ENCODE measurements around the gene BPHL. TPM values are rescaled to one million over a fixed set of nuclear protein-coding genes. Genes with fewer than 3 reads are reported as not detected.
"Not testable (repeated sequence)": the region's sequence is repeated elsewhere in the genome, so short reads cannot be mapped to it uniquely, and the experiment has no call there.

BPHL gene
- 10 to 100 TPM; 37.7 to 56.1 (median 43.1) TPM for polyA plus RNA-seq (ENCODE audit: insufficient read depth in 1 of 5, insufficient read length in 5 of 5, low replicate concordance in 1 of 5)
- long read RNA-seq, donor 1, transcript BPHL-203 (7 exons, 1,928 nt): major isoform, 13 of 40 reads
- long read RNA-seq, donor 1, partial matches to known transcripts: 26 of 40 reads
- long read RNA-seq, donor 1, other reads (novel, unspliced or antisense): 0 of 40 reads
- long read RNA-seq, donor 2, transcript BPHL-203 (7 exons, 1,928 nt): major isoform, 9 of 9 reads
- long read RNA-seq, donor 2, partial matches to known transcripts: 0 of 9 reads
- long read RNA-seq, donor 2, other reads (novel, unspliced or antisense): 0 of 9 reads
- long read RNA-seq, donor 3, transcript BPHL-203 (7 exons, 1,928 nt): major isoform, 12 of 22 reads
- long read RNA-seq, donor 3, partial matches to known transcripts: 0 of 22 reads
- long read RNA-seq, donor 3, other reads (novel, unspliced or antisense): 10 of 22 reads
- long read RNA-seq, donor 4, transcript BPHL-203 (7 exons, 1,928 nt): major isoform, 7 of 25 reads
- long read RNA-seq, donor 4, partial matches to known transcripts: 17 of 25 reads
- long read RNA-seq, donor 4, other reads (novel, unspliced or antisense): 0 of 25 reads
- long read RNA-seq, donor 5, transcript BPHL-203 (7 exons, 1,928 nt): major isoform, 18 of 43 reads
- long read RNA-seq, donor 5, partial matches to known transcripts: 22 of 43 reads
- long read RNA-seq, donor 5, other reads (novel, unspliced or antisense): 0 of 43 reads
- long read RNA-seq, donor 6, transcript BPHL-203 (7 exons, 1,928 nt): major isoform, 27 of 52 reads
- long read RNA-seq, donor 6, partial matches to known transcripts: 24 of 52 reads
- long read RNA-seq, donor 6, other reads (novel, unspliced or antisense): 0 of 52 reads
- long read RNA-seq, donor 7, transcript BPHL-203 (7 exons, 1,928 nt): major isoform, 12 of 107 reads
- long read RNA-seq, donor 7, partial matches to known transcripts: 95 of 107 reads
- long read RNA-seq, donor 7, other reads (novel, unspliced or antisense): 0 of 107 reads
- long read RNA-seq, donor 8, partial matches to known transcripts: 0 of 4 reads
- long read RNA-seq, donor 8, other reads (novel, unspliced or antisense): 0 of 4 reads

- peak; percentile 96 to 97 for DNase-seq
These were observed at the start of gene BPHL for GRCh38 chr6:3118353-3119039. BPHL (plus strand) TSS chr6:3118711; CDS start chr6:3118741, 30 bp downstream.

- no peak for DNase-seq
These were observed 46.9 kb upstream of the BPHL start for GRCh38 chr6:3071568-3071967.

GRCh38 chr6:3072798-3073197 lies 45.7 kb upstream of the BPHL start:
- no peak for DNase-seq

GRCh38 chr6:3073382-3073781 lies 45.1 kb upstream of the BPHL start:
- no peak for DNase-seq

- no peak for DNase-seq
These were observed 42.8 kb upstream of the BPHL start for GRCh38 chr6:3075772-3076113.

GRCh38 chr6:3076320-3076719 lies 42.2 kb upstream of the BPHL start:
- no peak for DNase-seq

- no peak for DNase-seq
These were observed 41.1 kb upstream of the BPHL start for GRCh38 chr6:3077430-3077829.

GRCh38 chr6:3078952-3079351 lies 39.6 kb upstream of the BPHL start:
- DNase-seq: not testable (repeated sequence)

GRCh38 chr6:3079682-3080081 lies 38.8 kb upstream of the BPHL start:
- DNase-seq: no peak

- DNase-seq: no peak
These were observed 36.6 kb upstream of the BPHL start for GRCh38 chr6:3081960-3082359.

- DNase-seq: no peak
These were observed 33.4 kb upstream of the BPHL start for GRCh38 chr6:3085074-3085473.

GRCh38 chr6:3086282-3086946 lies 32.1 kb upstream of the BPHL start:
- DNase-seq: no peak

- no peak for DNase-seq
These were observed 30.1 kb upstream of the BPHL start for GRCh38 chr6:3088446-3088845.

GRCh38 chr6:3088968-3089367 lies 29.5 kb upstream of the BPHL start:
- DNase-seq: no peak

- no peak for DNase-seq
These were observed 28.5 kb upstream of the BPHL start for GRCh38 chr6:3090013-3090412.

GRCh38 chr6:3094815-3095214 lies 23.7 kb upstream of the BPHL start:
- DNase-seq: no peak

- DNase-seq: no peak
These were observed 15.6 kb upstream of the BPHL start for GRCh38 chr6:3102875-3103274.

GRCh38 chr6:3108746-3109414 lies 9.6 kb upstream of the BPHL start:
- no peak for DNase-seq

GRCh38 chr6:3109761-3110160 lies 8.8 kb upstream of the BPHL start:
- no peak for DNase-seq

GRCh38 chr6:3114377-3114776 lies 4.1 kb upstream of the BPHL start:
- no peak for DNase-seq

- DNase-seq: no peak
These were observed 579 bp upstream of the BPHL start for GRCh38 chr6:3117912-3118352.

Measured in right lung (tissue), 10 donors.